A549 (cell line): ENCODE data around the gene BET1L. TPM values are rescaled to one million over a fixed set of nuclear protein-coding genes. Genes with fewer than 3 reads are reported as not detected.

ENCODE experiments used
- ATAC-seq, 2 experiments: fragments of 200-7000 bp in 1 of 2; fragments of >200 bp in 1 of 2; cut with Nextera tagmentation in 1 of 2; cut with Tn5 transposase in 1 of 2; 3 replicates each; pipeline versions ENCODE4 v1.8.0 to v1.9.1; 2018 to 2020; ENCODE audit warnings: mild to moderate bottlenecking in 1 of 2, moderate library complexity in 1 of 2
- CTCF ChIA-PET: fragments of 300-600 bp; sonication (Branson Sonifier 250); formaldehyde crosslinking; extraction: SDS; loops from one replicate; lab custom pipeline; 2021; ENCODE audit warnings: antibody characterized with exemption, inconsistent platforms; lab: Yijun Ruan, JAX
- POLR2A ChIA-PET: fragments of 350-600 bp; formaldehyde crosslinking; extraction: SDS; loops from one replicate; lab custom pipeline; 2021; ENCODE audit warnings: antibody characterized with exemption, inconsistent platforms; lab: Yijun Ruan, JAX
- DNase-seq, 2 experiments: peaks; one replicate each; pipeline versions ENCODE4 v3.0.0 to v3.0.0-alpha.2; 2011 to 2016; ENCODE audit warnings: low read depth in 1 of 2, low spot score in 1 of 2
- FAIRE-seq: peaks from 2 replicates; lab custom pipeline; 2011; peaks lifted over from hg19 to GRCh38; lab: Jason Lieb, UNC
- H3K27ac ChIP-seq, 2 experiments: fragments of >200 bp; sonication (Bioruptor Twin); formaldehyde crosslinking; 3 replicates each; pipeline ENCODE4 v1.5.1; 2016 to 2017
- H3K4me1 ChIP-seq: fragments of >200 bp; sonication (Bioruptor Twin); formaldehyde crosslinking; 3 replicates; pipeline ENCODE4 v1.6.1; 2016
- H3K4me2 ChIP-seq: fragments of >200 bp; sonication (Bioruptor Twin); formaldehyde crosslinking; 3 replicates; pipeline ENCODE4 v1.6.1; 2016
- H3K4me3 ChIP-seq: fragments of >200 bp; sonication (Bioruptor Twin); formaldehyde crosslinking; 3 replicates; pipeline ENCODE4 v1.5.1; 2016
- H3K9me3 ChIP-seq: fragments of >200 bp; sonication (Bioruptor Twin); formaldehyde crosslinking; 3 replicates; pipeline ENCODE4 v1.6.1; 2016
- BHLHE40 ChIP-seq: IDR thresholded peaks from 2 replicates; pipeline ENCODE4 v1.6.1; 2012; ENCODE audit warnings: low read depth, low read length, inconsistent platforms
- CBX8 ChIP-seq: fragments of 200-600 bp; sonication (generic); IDR thresholded peaks from 2 replicates; pipeline ENCODE4 v1.6.1; 2016
- EP300 ChIP-seq, 2 experiments: fragments of >200 bp; sonication (Bioruptor Twin); formaldehyde crosslinking; IDR thresholded peaks; 2 replicates in 1 of 2; 3 replicates in 1 of 2; pipeline ENCODE4 v1.6.1; 2016 to 2017
- FOSB ChIP-seq: fragments of 250-450 bp; sonication (Bioruptor Pico); IDR thresholded peaks from 2 replicates; pipeline ENCODE4 v1.5.0; 2020; ENCODE audit warnings: mild to moderate bottlenecking, moderate library complexity
- HDAC2 ChIP-seq: fragments of 200-600 bp; sonication (generic); IDR thresholded peaks from 2 replicates; pipeline ENCODE4 v1.6.1; 2016
- HOXA7 ChIP-seq: fragments of 250-450 bp; sonication (Bioruptor Pico); IDR thresholded peaks from 2 replicates; pipeline ENCODE4 v1.5.0; 2020; ENCODE audit warnings: mild to moderate bottlenecking, moderate library complexity
- HOXB5 ChIP-seq: fragments of 250-450 bp; sonication (Bioruptor Pico); IDR thresholded peaks from 2 replicates; pipeline ENCODE4 v1.5.0; 2020; ENCODE audit warnings: mild to moderate bottlenecking, moderate library complexity
- MAZ ChIP-seq: fragments of 150-350 bp; IDR thresholded peaks from 2 replicates; pipeline ENCODE4 v1.6.1; 2014; ENCODE audit warnings: antibody characterized with exemption, low read depth, low read length, borderline replicate concordance
- NFE2L2 ChIP-seq: fragments of 150-350 bp; conservative IDR thresholded peaks from 2 replicates; pipeline ENCODE4 v1.6.1; 2014; ENCODE audit warnings: low read length
- NR3C1 ChIP-seq: fragments of >200 bp; sonication (Bioruptor Twin); formaldehyde crosslinking; IDR thresholded peaks from 3 replicates; pipeline ENCODE4 v1.6.1; 2017
- RAD21 ChIP-seq, 2 experiments: fragments of >200 bp in 1 of 2; sonication (Bioruptor Twin) in 1 of 2; formaldehyde crosslinking in 1 of 2; IDR thresholded peaks in 1 of 2; conservative IDR thresholded peaks in 1 of 2; 2 replicates in 1 of 2; 3 replicates in 1 of 2; pipeline ENCODE4 v1.6.1; 2012 to 2018; ENCODE audit warnings: inconsistent platforms in 1 of 2
- RFX5 ChIP-seq: fragments of 450-650 bp; IDR thresholded peaks from 2 replicates; pipeline ENCODE4 v1.7.1; 2014; ENCODE audit warnings: antibody characterized with exemption, mild to moderate bottlenecking, moderate library complexity
- RNF2 ChIP-seq: fragments of 200-600 bp; sonication (generic); IDR thresholded peaks from 2 replicates; pipeline ENCODE4 v1.6.1; 2016; ENCODE audit warnings: low read depth, mild to moderate bottlenecking, antibody characterized with exemption, moderate library complexity, borderline replicate concordance
- ZC3H11A ChIP-seq: fragments of 450-650 bp; IDR thresholded peaks from 2 replicates; pipeline ENCODE4 v1.6.1; 2014; ENCODE audit warnings: antibody characterized with exemption, mild to moderate bottlenecking
- ZFP36 ChIP-seq: fragments of 450-650 bp; IDR thresholded peaks from 2 replicates; pipeline ENCODE4 v1.6.1; 2014; ENCODE audit warnings: borderline replicate concordance; ENCODE audit not compliant: partially characterized antibody
- ZNF302 ChIP-seq: fragments of 250-450 bp; sonication (Bioruptor Pico); IDR thresholded peaks from 2 replicates; pipeline ENCODE4 v1.9.0; 2021; ENCODE audit warnings: inconsistent platforms, mild to moderate bottlenecking, moderate library complexity
- WGBS: methylation state at CpG from one replicate; pipeline ENCODE4 v1.1.6; 2017; ENCODE audit errors: missing lambda C conversion rate; 5-methylcytosine and 5-hydroxymethylcytosine counted together
- polyA plus RNA-seq, 4 experiments: library from polyadenylated mRNA; depleted of rRNA in 3 of 4; stranded (reverse); fragments of >200 nt; fragmentation: RNase III in 1 of 4; extraction: RNeasy Plus Mini Kit Qiagen cat#74134 plus additional on column Dnase treatment in 1 of 4; gene quantifications; 2 replicates in 3 of 4; 3 replicates in 1 of 4; pipeline ENCODE4 v1.2.3, GENCODE V29; 2011 to 2017
- TF ChIP-seq, protein P1 (sequence below): fragments of 150-350 bp; IDR thresholded peaks from 2 replicates; pipeline ENCODE4 v1.6.1; 2014; ENCODE audit warnings: low read depth, mild to moderate bottlenecking, low read length
- TF ChIP-seq, protein P2 (sequence below): fragments of >200 bp; sonication (Bioruptor Twin); formaldehyde crosslinking; IDR thresholded peaks from 3 replicates; pipeline ENCODE4 v1.5.1; 2016
- TF ChIP-seq, protein P3 (sequence below): fragments of 250-450 bp; sonication (Bioruptor Pico); IDR thresholded peaks from 2 replicates; pipeline ENCODE4 v1.5.0; 2020; ENCODE audit warnings: low read depth, mild to moderate bottlenecking, moderate library complexity

The BET1L gene
- polyA plus RNA-seq, 2 of the 4 experiments (the other 2 are of a cell fraction), result 28.5 to 44.5 TPM

DNA sequence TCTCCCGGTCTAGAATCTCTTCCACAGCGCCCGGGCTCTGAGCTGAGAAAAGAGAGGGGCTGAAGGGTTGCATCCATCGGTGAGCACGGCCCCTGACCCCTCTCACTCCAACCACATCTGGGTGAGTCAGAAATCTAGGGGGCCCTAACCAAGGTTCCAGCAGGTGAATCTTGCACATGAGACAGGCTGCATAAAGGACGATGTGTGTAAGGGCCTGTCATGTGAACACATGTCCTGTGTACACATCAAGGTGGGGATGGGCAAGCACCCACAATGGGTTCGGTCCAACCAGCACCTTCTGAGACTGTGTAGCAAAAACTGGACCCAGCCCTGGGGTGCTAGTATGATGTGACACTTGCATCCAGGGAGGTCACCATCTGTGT lies 1.2 kb downstream of the BET1L start:
- ATAC-seq, result no peak
- TF ChIP-seq, protein P1, sequence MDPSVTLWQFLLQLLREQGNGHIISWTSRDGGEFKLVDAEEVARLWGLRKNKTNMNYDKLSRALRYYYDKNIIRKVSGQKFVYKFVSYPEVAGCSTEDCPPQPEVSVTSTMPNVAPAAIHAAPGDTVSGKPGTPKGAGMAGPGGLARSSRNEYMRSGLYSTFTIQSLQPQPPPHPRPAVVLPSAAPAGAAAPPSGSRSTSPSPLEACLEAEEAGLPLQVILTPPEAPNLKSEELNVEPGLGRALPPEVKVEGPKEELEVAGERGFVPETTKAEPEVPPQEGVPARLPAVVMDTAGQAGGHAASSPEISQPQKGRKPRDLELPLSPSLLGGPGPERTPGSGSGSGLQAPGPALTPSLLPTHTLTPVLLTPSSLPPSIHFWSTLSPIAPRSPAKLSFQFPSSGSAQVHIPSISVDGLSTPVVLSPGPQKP, result no peak
- TF ChIP-seq, protein P2, sequence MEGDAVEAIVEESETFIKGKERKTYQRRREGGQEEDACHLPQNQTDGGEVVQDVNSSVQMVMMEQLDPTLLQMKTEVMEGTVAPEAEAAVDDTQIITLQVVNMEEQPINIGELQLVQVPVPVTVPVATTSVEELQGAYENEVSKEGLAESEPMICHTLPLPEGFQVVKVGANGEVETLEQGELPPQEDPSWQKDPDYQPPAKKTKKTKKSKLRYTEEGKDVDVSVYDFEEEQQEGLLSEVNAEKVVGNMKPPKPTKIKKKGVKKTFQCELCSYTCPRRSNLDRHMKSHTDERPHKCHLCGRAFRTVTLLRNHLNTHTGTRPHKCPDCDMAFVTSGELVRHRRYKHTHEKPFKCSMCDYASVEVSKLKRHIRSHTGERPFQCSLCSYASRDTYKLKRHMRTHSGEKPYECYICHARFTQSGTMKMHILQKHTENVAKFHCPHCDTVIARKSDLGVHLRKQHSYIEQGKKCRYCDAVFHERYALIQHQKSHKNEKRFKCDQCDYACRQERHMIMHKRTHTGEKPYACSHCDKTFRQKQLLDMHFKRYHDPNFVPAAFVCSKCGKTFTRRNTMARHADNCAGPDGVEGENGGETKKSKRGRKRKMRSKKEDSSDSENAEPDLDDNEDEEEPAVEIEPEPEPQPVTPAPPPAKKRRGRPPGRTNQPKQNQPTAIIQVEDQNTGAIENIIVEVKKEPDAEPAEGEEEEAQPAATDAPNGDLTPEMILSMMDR, result no peak
- no peak for TF ChIP-seq RNF2
- TF ChIP-seq HOXA7, result no peak
- no peak for TF ChIP-seq RAD21 (conservative IDR thresholded peaks at IDR 0.05 in 1 of 2, IDR thresholded peaks at IDR 0.05 in 1 of 2)
- no peak for TF ChIP-seq MAZ
- no peak for TF ChIP-seq HDAC2
- TF ChIP-seq NFE2L2, result no peak
- POLR2A ChIA-PET, result interaction anchor here (1.7 kb wide), 1 partner anchor 150 kb away, joined by 21 read pairs; no protein-coding TSS in a partner anchor

DNA sequence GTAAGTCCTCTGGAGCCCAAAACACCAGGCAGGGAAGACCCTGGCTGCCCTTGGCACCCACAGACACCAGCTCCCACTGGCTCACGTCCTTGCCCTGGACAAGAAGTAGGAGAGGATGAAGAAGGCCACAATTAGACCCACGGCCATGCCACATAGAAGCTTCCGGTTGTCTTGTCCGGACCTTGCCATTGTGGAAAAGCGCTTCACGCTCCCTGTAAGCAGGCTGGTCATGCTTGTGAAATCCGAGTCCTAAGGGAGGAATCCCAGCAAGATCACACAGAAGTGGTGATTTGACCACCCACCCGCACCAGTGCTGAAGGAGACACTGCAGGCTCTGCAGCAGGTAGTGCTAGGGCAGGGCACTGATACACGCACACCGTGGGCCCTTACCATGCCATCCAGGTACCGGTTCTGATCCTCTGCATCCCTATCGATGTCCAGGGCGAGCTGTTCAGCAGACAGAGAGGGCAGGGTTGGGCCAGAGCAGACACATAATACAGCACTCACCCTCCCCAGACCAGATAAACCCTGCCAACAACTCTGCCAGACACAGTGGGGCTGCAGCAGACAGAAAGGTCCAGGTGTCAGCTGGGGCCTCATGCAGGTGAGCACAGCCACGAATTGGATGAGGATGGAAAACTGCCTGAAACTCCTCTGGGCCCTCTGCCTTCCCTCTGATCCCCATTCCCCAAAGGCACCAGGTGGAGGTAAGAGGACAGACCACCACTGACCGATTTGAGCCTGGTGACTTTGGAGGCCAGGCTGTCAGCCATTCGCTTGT lies 1.8 kb downstream of the BET1L start:
- ATAC-seq (no peak), FAIRE-seq (no peak), DNase-seq (no peak)
- no peak overlapping the region for H3K4me3 ChIP-seq
- peak overlapping the region; percentile 96 for H3K4me2 ChIP-seq
- H3K27ac ChIP-seq, result no peak overlapping the region; a peak in 1 of 6 replicates
- no peak for TF ChIP-seq BHLHE40
- no peak for TF ChIP-seq ZFP36
- no peak for TF ChIP-seq RFX5
- no peak for TF ChIP-seq HOXB5
- no peak for TF ChIP-seq FOSB (CRISPR knock-in tag)
- no peak for TF ChIP-seq CBX8
- no peak for TF ChIP-seq EP300 (IDR thresholded peaks at IDR 0.05)
- TF ChIP-seq, all 56 proteins: peak for 0
- no peaks in the 10 kb centered on the region for H3K9me3 ChIP-seq
- CTCF ChIA-PET, result interaction anchor here (0.7 to 0.9 kb wide), 2 partner anchors 243 to 289 kb away, joined by 4 read pairs; no protein-coding TSS in a partner anchor
- 91% methylated on average over 15 of the region's 16 CpGs for WGBS
- peaks cover 21% of the 10 kb centered on the region for H3K4me1 ChIP-seq
- POLR2A ChIA-PET, result no interaction called here

More for the DNA sequence above, 1.2 kb downstream of the BET1L start:
- Histone ChIP-seq H3K4me2 (peak overlapping the region; percentile 96), H3K4me3 (peak overlapping the region; percentile 100), H3K9me3 (no peaks in the 10 kb centered on the region), H3K4me1 (peaks cover 26% of the 10 kb centered on the region), H3K27ac (peak overlapping the region in 1 of 2 experiments; percentile 94; a peak in 4 of 6 replicates)
- WGBS, result 95% methylated on average over 7 of the region's 7 CpGs
- DNase-seq (no peak), FAIRE-seq (no peak)
- CTCF ChIA-PET, result interaction anchor here (1.0 kb wide), 2 partner anchors 9 to 156 kb away, joined by 3 read pairs; a partner anchor contains a TSS

DNA sequence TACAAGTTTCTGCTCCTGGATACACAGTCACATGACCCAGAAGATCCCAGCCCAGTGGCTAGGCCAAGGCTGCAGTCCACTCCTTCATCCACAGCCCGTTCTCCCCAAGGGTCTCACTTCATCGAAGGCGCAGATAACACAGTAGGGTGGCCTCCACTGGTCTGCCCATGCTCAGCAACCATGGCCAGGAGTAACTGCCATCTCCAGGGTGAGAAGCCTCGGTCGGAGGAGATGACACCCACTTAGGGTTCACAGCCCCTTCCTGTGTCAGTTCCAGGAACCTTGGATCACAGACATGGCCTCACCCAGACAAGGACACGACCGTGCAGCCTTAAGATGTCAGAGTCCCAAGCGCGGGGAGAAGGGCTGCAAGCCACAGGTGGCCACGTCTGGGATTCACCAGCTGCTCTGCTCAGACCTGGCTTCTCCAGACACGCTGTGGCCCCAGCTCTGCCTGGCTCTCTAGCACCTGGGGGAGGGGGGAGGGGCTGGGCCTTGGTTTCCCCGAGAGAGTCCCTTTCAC lies 2.6 kb downstream of the BET1L start:
- FAIRE-seq (no peak), ATAC-seq (no peak), DNase-seq (no peak)
- Histone ChIP-seq H3K4me2 (no peak overlapping the region), H3K27ac (no peak overlapping the region), H3K9me3 (no peaks in the 10 kb centered on the region), H3K4me1 (peaks cover 14% of the 10 kb centered on the region), H3K4me3 (no peak overlapping the region)
- 92% methylated on average over 10 of the region's 12 CpGs for WGBS
- POLR2A ChIA-PET, result no interaction called here
- no peak for TF ChIP-seq NR3C1
- TF ChIP-seq, protein P3, sequence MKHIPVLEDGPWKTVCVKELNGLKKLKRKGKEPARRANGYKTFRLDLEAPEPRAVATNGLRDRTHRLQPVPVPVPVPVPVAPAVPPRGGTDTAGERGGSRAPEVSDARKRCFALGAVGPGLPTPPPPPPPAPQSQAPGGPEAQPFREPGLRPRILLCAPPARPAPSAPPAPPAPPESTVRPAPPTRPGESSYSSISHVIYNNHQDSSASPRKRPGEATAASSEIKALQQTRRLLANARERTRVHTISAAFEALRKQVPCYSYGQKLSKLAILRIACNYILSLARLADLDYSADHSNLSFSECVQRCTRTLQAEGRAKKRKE, result no peak
- TF ChIP-seq ZNF302 (CRISPR knock-in tag), result no peak
- TF ChIP-seq, protein P2, result no peak
- no peak for TF ChIP-seq ZC3H11A
- CTCF ChIA-PET, result interaction anchor here (0.7 to 0.9 kb wide), 2 partner anchors 244 to 289 kb away, joined by 4 read pairs; no protein-coding TSS in a partner anchor
